IPS-15b (cell line): ENCODE measurements around the gene AGGF1.
"Not testable (repeated sequence)": the region's sequence is repeated elsewhere in the genome, so short reads cannot be mapped to it uniquely, and the experiment has no call there.

Experiments used
- H3K27me3 ChIP-seq: one replicate; pipeline ENCODE4 v1.6.1; 2013; ENCODE audit warnings: low read length; ENCODE audit not compliant: control insufficient read depth, insufficient read depth
- H3K36me3 ChIP-seq: one replicate; pipeline ENCODE4 v1.6.1; 2013; ENCODE audit warnings: low read length; ENCODE audit not compliant: control insufficient read depth, insufficient read depth
- H3K4me1 ChIP-seq: one replicate; pipeline ENCODE4 v1.6.1; 2013; ENCODE audit warnings: mild to moderate bottlenecking, low read length; ENCODE audit not compliant: control insufficient read depth, insufficient read depth
- H3K4me3 ChIP-seq: one replicate; pipeline ENCODE4 v1.5.1; 2013; ENCODE audit warnings: low read depth, low read length
- H3K9ac ChIP-seq: one replicate; pipeline ENCODE4 v1.6.1; 2013; ENCODE audit warnings: low read depth, mild to moderate bottlenecking, low read length
- H3K9me3 ChIP-seq: one replicate; pipeline ENCODE4 v1.6.1; 2013; ENCODE audit warnings: mild to moderate bottlenecking, low read length; ENCODE audit not compliant: control insufficient read depth, insufficient read depth

The AGGF1 gene, protein sequence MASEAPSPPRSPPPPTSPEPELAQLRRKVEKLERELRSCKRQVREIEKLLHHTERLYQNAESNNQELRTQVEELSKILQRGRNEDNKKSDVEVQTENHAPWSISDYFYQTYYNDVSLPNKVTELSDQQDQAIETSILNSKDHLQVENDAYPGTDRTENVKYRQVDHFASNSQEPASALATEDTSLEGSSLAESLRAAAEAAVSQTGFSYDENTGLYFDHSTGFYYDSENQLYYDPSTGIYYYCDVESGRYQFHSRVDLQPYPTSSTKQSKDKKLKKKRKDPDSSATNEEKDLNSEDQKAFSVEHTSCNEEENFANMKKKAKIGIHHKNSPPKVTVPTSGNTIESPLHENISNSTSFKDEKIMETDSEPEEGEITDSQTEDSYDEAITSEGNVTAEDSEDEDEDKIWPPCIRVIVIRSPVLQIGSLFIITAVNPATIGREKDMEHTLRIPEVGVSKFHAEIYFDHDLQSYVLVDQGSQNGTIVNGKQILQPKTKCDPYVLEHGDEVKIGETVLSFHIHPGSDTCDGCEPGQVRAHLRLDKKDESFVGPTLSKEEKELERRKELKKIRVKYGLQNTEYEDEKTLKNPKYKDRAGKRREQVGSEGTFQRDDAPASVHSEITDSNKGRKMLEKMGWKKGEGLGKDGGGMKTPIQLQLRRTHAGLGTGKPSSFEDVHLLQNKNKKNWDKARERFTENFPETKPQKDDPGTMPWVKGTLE

DNA sequence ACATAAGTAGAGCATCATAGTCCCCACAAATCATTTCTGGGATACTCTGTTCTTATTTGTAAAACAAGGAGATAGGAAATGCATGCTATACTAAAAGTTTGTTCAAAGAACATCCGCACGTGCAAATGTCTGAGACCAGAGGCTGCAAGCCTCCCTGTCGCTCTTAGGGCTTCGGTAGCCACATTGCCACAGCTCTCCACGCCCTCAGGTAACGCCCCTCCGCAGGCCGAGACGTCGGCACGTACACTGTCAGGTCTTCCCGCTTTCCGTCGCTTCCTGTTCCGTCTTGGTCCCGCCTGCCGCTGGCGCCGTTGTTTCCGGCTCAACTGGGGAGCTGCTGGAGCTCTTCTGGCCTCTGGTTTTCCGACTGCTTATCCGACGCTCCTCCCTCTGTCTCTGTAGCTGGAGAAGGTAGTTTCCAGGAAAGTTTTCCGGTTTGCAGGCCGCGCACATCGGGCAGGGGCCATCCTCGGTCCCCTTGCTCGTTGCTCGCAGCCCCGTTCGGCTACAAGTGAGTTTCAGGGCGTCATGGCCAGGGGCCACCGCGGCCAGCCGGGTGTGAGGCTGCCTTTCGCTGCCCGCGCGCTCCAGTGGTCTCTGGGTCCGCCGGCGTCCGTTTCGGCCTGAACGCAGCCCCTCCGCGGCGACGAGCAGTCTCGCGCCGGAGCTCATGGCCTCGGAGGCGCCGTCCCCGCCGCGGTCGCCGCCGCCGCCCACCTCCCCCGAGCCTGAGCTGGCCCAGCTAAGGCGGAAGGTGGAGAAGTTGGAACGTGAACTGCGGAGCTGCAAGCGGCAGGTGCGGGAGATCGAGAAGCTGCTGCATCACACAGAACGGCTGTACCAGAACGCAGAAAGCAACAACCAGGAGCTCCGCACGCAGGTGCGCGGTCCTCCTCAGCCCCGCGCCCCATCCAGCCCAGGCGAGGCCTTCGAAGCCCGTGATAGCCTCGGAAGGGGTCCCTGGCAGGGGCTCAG is at the start of gene AGGF1:
AGGF1 (plus strand) TSS at position 308 of the 975 bp plus-strand sequence; CDS start at position 671, 363 bp downstream.
- Histone ChIP-seq H3K36me3 (no peaks in the 10 kb centered on the region), H3K4me1 (no peaks in the 10 kb centered on the region), H3K4me3 (peak within 1 kb of the TSS; percentile 84), H3K9me3 (peaks cover 8% of the 10 kb centered on the region), H3K9ac (peak within 1 kb of the TSS; percentile 74), H3K27me3 (no peaks in the 10 kb centered on the region)

DNA sequence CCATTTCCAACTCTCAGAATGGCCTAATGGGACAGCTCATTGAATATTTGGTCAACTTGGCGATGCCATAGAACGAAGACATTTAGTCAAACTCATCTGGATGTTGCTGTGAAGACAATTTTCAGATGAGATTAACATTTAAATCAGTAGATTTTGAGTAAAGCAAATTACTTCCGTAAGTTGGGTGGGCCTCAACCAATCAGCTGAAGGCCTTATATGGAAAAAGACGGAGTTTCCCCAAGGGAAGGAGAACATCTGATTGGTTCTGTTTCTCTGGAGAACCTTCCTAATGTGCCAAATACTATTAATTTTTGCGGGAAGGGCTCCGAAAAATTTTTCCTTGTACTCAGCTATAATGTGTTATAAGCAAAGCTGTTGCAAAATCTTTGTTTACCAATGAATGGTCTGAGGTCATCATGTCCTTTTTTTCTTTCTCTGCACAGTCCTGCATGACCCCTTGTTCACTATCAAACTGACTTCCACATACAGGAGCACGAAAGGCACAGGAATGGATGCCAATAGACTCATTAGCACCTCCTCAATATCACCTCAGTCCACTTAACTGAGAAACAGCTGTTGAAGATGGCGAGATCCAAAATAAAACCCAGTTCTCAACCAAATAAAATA is 49.6 kb upstream of the AGGF1 start:
- H3K9me3 ChIP-seq: no peaks in the 10 kb centered on the region
- no peaks in the 10 kb centered on the region for H3K36me3 ChIP-seq
- H3K9ac ChIP-seq: no peak overlapping the region
- H3K27me3 ChIP-seq: no peaks in the 10 kb centered on the region
- no peaks in the 10 kb centered on the region for H3K4me1 ChIP-seq
- H3K4me3 ChIP-seq: no peak overlapping the region

DNA sequence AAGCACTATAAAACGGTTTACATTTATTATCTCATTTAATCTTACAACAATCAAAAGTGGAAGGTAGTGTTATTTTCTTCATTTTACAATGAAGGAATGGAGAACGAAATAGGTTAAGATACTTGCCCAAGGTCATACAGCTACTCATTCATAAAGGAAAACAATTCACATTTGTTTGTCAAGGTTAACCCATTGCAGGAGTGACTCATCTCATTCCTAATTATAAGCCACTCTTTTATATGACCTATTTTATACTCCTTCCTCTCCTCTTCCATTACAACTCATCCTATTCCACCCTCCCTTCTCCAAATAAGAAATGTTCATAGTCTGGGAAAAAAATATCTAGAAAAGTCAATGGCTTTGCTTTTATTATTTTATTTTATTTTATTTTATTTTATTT is 47.8 kb upstream of the AGGF1 start:
- Histone ChIP-seq H3K9me3 (no peaks in the 10 kb centered on the region), H3K27me3 (no peaks in the 10 kb centered on the region), H3K4me1 (no peaks in the 10 kb centered on the region), H3K9ac (no peak overlapping the region), H3K36me3 (no peaks in the 10 kb centered on the region), H3K4me3 (no peak overlapping the region)

DNA sequence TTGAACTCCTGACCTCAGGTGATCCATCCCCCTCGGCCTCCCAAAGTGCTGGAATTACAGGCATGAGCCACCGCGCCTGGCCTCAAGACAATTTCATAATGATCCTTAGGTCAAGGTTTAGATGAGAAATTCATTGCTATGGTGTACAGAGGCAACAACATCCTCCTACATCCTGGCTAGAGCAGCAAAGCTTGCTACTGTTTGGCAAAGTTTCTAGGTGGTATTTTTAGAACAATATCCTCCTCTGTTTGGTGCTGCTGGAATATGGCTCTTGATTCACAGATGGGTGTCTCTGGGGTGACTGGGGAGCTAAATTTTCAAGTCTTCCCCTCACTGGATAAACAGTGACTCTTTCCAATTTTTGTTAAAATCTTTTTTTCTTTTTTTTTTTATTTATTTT is 46.7 kb upstream of the AGGF1 start:
- no peaks in the 10 kb centered on the region for H3K4me1 ChIP-seq
- H3K4me3 ChIP-seq: no peak overlapping the region
- no peaks in the 10 kb centered on the region for H3K27me3 ChIP-seq
- H3K9me3 ChIP-seq: no peaks in the 10 kb centered on the region
- no peaks in the 10 kb centered on the region for H3K36me3 ChIP-seq
- no peak overlapping the region for H3K9ac ChIP-seq

DNA sequence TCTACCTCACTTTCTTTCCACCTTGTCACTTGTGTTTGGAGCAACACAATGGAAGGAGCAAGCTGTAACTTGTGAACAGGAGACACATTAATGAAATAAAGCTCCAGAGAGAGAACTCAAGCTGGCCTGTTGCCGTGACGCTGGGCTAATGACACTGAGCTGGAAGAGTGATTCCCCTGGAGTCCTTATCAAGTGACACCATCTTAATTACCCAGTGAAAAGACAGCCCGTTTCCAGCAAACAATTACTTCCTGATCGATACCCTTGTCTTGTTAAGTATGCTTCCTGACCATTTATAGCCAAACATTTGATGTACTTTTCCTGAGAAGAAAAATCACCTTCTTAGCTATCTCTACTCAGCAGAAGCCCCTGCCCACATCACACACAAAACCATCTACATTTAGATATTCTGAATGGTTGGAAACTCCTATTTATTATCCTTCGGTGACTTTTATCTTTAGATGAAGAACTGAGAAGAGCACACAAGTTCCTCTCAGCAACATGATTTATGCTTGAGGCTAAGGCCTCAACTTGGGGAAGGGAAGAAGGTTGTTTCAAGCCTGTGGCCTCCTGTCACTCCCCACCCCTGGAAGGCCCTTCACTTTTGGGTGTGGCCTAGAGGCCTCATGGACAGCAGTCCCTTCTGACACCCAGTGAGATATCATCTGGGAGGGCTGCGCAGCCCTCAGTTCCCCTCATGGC is 43.2 kb upstream of the AGGF1 start:
- Histone ChIP-seq H3K9ac (no peak overlapping the region), H3K36me3 (no peaks in the 10 kb centered on the region), H3K27me3 (no peaks in the 10 kb centered on the region), H3K4me3 (no peak overlapping the region), H3K4me1 (no peaks in the 10 kb centered on the region), H3K9me3 (no peaks in the 10 kb centered on the region)

DNA sequence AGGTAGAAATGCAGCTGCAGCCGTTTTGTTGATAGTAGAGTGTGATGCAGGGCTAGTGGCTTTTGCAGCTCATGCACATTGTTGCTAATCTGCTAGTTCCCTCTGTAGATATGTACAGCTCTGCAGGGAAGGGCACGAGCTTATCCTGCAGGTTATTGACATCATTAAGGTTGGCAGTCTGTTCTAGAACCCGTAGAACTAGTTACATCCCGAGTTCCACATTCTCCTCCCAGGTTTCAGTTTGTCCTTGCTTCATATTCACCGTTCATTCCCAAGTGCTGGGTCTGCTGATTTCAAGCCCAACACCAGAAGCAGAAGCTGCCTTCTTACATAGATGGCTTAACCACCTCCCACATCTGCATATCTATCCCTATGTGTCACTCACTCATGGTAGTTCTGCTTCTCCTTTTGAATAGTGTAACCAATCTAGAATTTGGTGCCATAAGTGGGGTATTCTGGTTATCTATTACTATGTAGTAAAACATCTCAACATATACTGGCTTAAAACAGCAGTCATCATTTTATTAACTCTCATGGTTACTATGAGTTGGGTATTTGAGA is 39.2 kb upstream of the AGGF1 start:
- H3K36me3 ChIP-seq: no peaks in the 10 kb centered on the region
- H3K9ac ChIP-seq: no peak overlapping the region

DNA sequence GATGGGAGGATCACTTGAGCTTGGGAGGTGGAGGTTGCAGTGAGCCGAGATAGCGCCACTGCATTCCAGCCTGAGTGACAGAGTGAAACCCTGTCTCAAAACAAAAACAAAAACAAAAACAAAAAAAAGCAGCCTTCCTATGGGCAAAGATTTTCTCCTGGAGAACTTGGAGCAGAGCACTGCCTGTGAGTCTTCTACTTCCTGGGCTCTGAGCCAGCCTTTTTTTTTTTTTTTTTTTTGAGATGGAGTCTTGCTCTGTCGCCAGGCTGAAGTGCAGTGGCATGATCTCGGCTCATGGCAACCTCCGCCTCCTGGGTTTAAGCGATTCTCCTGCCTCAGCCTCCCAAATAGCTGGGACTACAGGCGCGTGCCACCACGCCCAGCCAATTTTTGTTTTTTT is 36.8 kb upstream of the AGGF1 start:
- H3K4me1 ChIP-seq, H3K36me3 ChIP-seq, H3K27me3 ChIP-seq, H3K4me3 ChIP-seq, H3K9me3 ChIP-seq, H3K9ac ChIP-seq: not testable (repeated sequence)

More for the DNA sequence above, 39.2 kb upstream of the AGGF1 start:
- H3K4me3 ChIP-seq: no peak overlapping the region
- no peaks in the 10 kb centered on the region for H3K27me3 ChIP-seq
- no peaks in the 10 kb centered on the region for H3K4me1 ChIP-seq
- H3K9me3 ChIP-seq: no peaks in the 10 kb centered on the region

DNA sequence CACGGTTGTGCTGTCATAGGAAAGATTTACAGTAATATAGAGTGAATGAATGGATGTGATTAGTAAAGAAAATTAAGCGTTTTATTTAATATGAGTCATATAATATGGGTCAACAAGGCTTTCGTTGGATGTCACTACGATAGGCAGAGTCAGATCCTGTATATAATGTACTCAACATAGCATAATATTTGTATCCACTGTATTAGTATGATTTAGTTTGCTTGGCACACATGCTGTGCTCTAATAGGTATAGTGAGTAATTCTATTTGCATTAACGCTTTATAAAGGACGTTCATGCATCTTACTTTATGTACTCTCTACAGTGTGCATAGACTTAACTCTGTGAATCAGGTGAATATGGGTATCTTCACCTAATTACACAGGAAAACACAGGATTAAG is 35.9 kb upstream of the AGGF1 start:
- Histone ChIP-seq H3K36me3 (no peaks in the 10 kb centered on the region), H3K4me3 (no peak overlapping the region), H3K4me1 (no peaks in the 10 kb centered on the region), H3K27me3 (no peaks in the 10 kb centered on the region), H3K9me3 (no peaks in the 10 kb centered on the region), H3K9ac (no peak overlapping the region)

DNA sequence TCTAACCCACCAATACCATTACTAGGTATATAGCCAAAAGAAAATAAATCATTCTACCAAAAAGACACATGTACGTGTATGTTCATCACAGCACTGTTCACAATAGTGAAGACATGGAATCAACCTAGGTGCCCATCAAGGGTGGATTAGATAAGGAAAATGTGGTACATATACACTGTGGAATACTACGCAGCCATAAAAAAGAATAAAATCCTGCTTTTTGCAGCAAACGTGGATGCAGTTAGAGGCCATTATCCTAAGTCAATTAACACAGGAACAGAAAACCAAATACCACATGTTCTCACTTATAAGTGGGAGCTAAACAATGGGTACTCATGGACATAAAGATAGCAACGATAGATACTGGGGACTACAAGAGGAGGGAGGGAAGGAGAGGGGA is 32.0 kb upstream of the AGGF1 start:
- not testable (repeated sequence) for H3K27me3 ChIP-seq, H3K36me3 ChIP-seq, H3K9me3 ChIP-seq, H3K9ac ChIP-seq, H3K4me1 ChIP-seq, H3K4me3 ChIP-seq

DNA sequence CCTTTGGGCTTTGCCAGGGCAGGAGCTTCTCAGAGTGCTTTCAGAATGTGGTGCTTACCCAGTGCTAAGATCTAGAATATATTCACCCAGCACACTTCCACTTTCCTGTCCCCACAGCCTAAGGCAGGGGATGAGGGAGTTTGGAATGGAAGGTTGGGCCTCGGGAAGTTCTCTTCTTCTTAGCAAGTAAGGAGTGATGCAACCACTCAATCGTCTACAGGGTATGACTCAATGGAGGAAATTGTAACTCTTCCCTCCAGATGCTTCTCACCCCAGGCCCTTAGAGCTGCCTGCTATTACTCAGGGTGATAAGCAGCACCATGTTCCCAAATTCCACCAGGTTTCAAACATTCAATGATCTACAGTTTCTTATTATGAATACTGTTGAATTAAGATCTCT is 30.8 kb upstream of the AGGF1 start:
- H3K9me3 ChIP-seq: no peaks in the 10 kb centered on the region
- H3K36me3 ChIP-seq: no peaks in the 10 kb centered on the region
- H3K27me3 ChIP-seq: no peaks in the 10 kb centered on the region

More for the DNA sequence above, 30.8 kb upstream of the AGGF1 start:
- Histone ChIP-seq H3K4me1 (no peaks in the 10 kb centered on the region), H3K9ac (no peak overlapping the region), H3K4me3 (no peak overlapping the region)
